ENCODE results near the gene THAP10. TPM values are rescaled to one million over a fixed set of nuclear protein-coding genes. Genes with fewer than 3 reads are reported as not detected.
"Not testable (repeated sequence)": the region's sequence is repeated elsewhere in the genome, so short reads cannot be mapped to it uniquely, and the experiment has no call there.

THAP10 gene
- total RNA-seq, 1 donor, result 7.9 TPM

GRCh38 chr15:70880781-70881180 is 11.5 kb downstream of the THAP10 start:
- TF ChIP-seq CTCF (IDR thresholded peaks at IDR 0.05; ENCODE audit: insufficient read depth, low read length), result no peak
- H3K4me3 ChIP-seq (ENCODE audit: low read depth, low read length), result no peak overlapping the region
- no peak for DNase-seq (ENCODE audit: low read depth)

- TF ChIP-seq CTCF (IDR thresholded peaks at IDR 0.05; ENCODE audit: insufficient read depth, low read length), result no peak
- H3K4me3 ChIP-seq (ENCODE audit: low read depth, low read length), result no peak overlapping the region
- DNase-seq (ENCODE audit: low read depth), result peak; percentile 91
These were observed 12.8 kb downstream of the THAP10 start for GRCh38 chr15:70879401-70879800.

- no peak for DNase-seq (ENCODE audit: low read depth)
- H3K4me3 ChIP-seq (ENCODE audit: low read depth, low read length), result no peak overlapping the region
- TF ChIP-seq CTCF (IDR thresholded peaks at IDR 0.05; ENCODE audit: insufficient read depth, low read length), result no peak
These were observed 15.6 kb downstream of the THAP10 start for GRCh38 chr15:70876683-70877082.

- TF ChIP-seq CTCF (IDR thresholded peaks at IDR 0.05; ENCODE audit: insufficient read depth, low read length), result no peak
- no peak for DNase-seq (ENCODE audit: low read depth)
- no peak overlapping the region for H3K4me3 ChIP-seq (ENCODE audit: low read depth, low read length)
These were observed 16.2 kb downstream of the THAP10 start for GRCh38 chr15:70876011-70876410.

GRCh38 chr15:70875001-70875782 is 17.0 kb downstream of the THAP10 start:
- peak; percentile 78 for TF ChIP-seq CTCF (IDR thresholded peaks at IDR 0.05; ENCODE audit: insufficient read depth, low read length)
- no peak overlapping the region for H3K4me3 ChIP-seq (ENCODE audit: low read depth, low read length)
- peak; percentile 79 for DNase-seq (ENCODE audit: low read depth)

- DNase-seq (ENCODE audit: low read depth), result no peak
- TF ChIP-seq CTCF (IDR thresholded peaks at IDR 0.05; ENCODE audit: insufficient read depth, low read length), result no peak
- no peak overlapping the region for H3K4me3 ChIP-seq (ENCODE audit: low read depth, low read length)
These were observed 18.8 kb downstream of the THAP10 start for GRCh38 chr15:70873232-70874054.

GRCh38 chr15:70871490-70871889 is 20.7 kb downstream of the THAP10 start:
- not testable (repeated sequence) for DNase-seq (ENCODE audit: low read depth); H3K4me3 ChIP-seq (ENCODE audit: low read depth, low read length)
